ENCODE measurements around the gene SLC5A5.

Gene SLC5A5

DNA sequence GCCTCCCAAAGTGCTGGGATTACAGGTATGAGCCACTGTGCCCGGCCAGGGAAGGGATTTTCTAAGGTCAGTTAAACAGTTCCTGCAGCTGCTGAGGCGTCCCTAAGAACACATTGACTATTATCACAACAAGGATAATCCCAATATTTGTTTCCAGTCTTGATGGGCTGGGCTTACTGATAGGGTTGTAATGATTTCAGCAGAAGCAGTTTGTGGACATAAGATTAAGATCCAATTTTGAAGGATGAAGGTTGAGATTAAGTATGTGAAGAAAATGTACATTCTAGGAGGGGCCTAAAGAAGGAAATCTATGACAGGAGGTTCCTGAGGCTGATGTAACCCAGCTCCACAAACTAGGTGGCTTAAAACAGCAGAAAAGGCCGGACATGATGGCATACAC, 50.4 kb downstream of the SLC5A5 start:
- no peak for TF ChIP-seq EP300 (IDR thresholded peaks at IDR 0.05; ENCODE audit: borderline replicate concordance)
- no peak for TF ChIP-seq CREB1 (IDR thresholded peaks at IDR 0.05; ENCODE audit: low read depth)
- no peak for TF ChIP-seq TCF12 (IDR thresholded peaks at IDR 0.05; ENCODE audit: low read depth)
- TF ChIP-seq, protein P1, sequence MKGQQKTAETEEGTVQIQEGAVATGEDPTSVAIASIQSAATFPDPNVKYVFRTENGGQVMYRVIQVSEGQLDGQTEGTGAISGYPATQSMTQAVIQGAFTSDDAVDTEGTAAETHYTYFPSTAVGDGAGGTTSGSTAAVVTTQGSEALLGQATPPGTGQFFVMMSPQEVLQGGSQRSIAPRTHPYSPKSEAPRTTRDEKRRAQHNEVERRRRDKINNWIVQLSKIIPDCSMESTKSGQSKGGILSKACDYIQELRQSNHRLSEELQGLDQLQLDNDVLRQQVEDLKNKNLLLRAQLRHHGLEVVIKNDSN (IDR thresholded peaks at IDR 0.05), result no peak
- TF ChIP-seq YY1 (IDR thresholded peaks at IDR 0.05; ENCODE audit: low read depth), result no peak
- no peak for TF ChIP-seq FOXM1 (IDR thresholded peaks at IDR 0.05; ENCODE audit: borderline replicate concordance, low read depth)
- no peak for TF ChIP-seq TEAD4 (IDR thresholded peaks at IDR 0.05)

DNA sequence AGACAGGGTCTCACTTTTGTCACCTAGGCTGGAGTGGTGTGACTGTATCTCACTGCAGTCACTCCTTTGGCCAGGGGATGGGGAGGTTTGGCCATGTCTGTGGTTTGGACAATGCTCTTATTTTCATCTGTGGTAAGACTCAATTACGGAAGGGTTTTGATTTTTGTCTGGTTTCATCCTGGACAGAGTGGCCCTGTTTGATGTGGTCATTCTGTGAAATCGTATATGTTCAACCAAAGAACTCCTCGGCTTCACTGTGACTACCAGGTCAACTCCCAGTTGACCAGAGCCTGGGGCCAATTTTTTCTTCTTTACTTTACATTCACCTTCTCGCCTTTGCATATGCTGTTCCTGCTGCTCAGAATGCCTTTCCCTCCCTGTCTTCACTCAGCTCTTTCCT, 54.3 kb downstream of the SLC5A5 start:
- TF ChIP-seq RAD21 (IDR thresholded peaks at IDR 0.05; ENCODE audit: low read depth), result no peak
- no peak for TF ChIP-seq EGR1 (IDR thresholded peaks at IDR 0.05)
- TF ChIP-seq NFIC (IDR thresholded peaks at IDR 0.05), result no peak
- TF ChIP-seq FOXM1 (IDR thresholded peaks at IDR 0.05; ENCODE audit: borderline replicate concordance, low read depth), result no peak
- TF ChIP-seq, protein P2, sequence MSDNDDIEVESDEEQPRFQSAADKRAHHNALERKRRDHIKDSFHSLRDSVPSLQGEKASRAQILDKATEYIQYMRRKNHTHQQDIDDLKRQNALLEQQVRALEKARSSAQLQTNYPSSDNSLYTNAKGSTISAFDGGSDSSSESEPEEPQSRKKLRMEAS (IDR thresholded peaks at IDR 0.05), result no peak

DNA sequence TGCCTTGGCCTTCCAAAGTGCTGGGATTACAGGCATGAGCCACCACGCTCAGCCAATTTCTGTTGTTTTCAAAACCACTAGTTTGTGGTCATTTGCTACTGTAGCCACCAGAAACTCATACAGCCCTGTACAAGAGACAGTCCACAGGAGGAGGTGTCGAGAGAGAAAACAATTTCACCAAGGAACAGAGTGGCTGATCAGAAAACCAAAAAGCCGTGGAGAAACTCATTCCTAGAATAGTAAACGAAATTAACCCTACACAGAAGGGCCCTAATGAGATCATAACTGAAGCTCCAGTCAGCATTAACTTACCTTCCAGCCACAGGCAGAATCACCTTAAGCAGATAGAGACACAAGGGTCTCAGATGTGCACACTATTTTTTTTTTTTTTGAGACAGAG, 57.3 kb downstream of the SLC5A5 start:
- TF ChIP-seq TEAD4 (IDR thresholded peaks at IDR 0.05) (no peak), NFIC (IDR thresholded peaks at IDR 0.05) (no peak), YY1 (IDR thresholded peaks at IDR 0.05; ENCODE audit: low read depth) (no peak), EGR1 (IDR thresholded peaks at IDR 0.05) (no peak), TCF12 (IDR thresholded peaks at IDR 0.05; ENCODE audit: low read depth) (no peak), CREB1 (IDR thresholded peaks at IDR 0.05; ENCODE audit: low read depth) (no peak), FOXM1 (IDR thresholded peaks at IDR 0.05; ENCODE audit: borderline replicate concordance, low read depth) (no peak), RAD21 (IDR thresholded peaks at IDR 0.05; ENCODE audit: low read depth) (no peak), ZBTB7A (IDR thresholded peaks at IDR 0.05; ENCODE audit: low read depth) (no peak), TAF1 (IDR thresholded peaks at IDR 0.05; ENCODE audit: low read depth) (no peak), CEBPB (IDR thresholded peaks at IDR 0.05) (no peak)
- TF ChIP-seq, protein P3, sequence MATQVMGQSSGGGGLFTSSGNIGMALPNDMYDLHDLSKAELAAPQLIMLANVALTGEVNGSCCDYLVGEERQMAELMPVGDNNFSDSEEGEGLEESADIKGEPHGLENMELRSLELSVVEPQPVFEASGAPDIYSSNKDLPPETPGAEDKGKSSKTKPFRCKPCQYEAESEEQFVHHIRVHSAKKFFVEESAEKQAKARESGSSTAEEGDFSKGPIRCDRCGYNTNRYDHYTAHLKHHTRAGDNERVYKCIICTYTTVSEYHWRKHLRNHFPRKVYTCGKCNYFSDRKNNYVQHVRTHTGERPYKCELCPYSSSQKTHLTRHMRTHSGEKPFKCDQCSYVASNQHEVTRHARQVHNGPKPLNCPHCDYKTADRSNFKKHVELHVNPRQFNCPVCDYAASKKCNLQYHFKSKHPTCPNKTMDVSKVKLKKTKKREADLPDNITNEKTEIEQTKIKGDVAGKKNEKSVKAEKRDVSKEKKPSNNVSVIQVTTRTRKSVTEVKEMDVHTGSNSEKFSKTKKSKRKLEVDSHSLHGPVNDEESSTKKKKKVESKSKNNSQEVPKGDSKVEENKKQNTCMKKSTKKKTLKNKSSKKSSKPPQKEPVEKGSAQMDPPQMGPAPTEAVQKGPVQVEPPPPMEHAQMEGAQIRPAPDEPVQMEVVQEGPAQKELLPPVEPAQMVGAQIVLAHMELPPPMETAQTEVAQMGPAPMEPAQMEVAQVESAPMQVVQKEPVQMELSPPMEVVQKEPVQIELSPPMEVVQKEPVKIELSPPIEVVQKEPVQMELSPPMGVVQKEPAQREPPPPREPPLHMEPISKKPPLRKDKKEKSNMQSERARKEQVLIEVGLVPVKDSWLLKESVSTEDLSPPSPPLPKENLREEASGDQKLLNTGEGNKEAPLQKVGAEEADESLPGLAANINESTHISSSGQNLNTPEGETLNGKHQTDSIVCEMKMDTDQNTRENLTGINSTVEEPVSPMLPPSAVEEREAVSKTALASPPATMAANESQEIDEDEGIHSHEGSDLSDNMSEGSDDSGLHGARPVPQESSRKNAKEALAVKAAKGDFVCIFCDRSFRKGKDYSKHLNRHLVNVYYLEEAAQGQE (IDR thresholded peaks at IDR 0.05; ENCODE audit: low read depth), result no peak
- TF ChIP-seq, protein P1 (IDR thresholded peaks at IDR 0.05), result no peak
- TF ChIP-seq, protein P2 (IDR thresholded peaks at IDR 0.05), result no peak

DNA sequence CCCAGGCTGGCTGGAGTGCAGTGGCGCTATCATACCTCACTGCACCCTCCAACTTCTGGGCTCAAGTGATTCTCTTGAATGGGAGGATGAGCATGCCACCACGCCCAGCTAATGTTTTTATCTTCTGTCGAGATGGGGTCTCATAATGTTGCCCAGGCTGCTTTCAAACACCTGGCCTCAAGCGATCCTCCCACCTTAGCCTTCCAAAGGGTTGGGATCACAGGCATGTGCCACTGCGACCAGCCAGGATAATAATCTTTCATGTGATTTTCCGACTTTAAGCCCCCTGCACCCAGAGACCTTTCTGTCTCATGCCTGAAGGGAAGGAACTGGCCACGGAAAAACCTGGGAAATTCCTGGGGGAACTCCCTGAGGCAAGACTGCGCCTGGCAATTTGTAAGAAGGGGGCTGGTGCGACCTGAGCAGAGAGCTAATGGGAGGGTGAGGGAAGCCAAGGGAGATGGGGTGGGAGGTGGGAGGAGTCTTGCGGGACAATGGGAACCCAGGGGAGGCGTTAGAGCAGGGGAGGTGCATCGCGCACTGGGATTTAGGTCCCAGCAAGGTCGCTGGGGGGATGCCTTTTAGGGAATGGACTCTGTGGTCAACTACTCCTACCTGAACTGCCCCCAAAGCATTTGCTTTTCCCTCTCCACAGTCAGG, 59.9 kb downstream of the SLC5A5 start:
- TF ChIP-seq TCF12 (IDR thresholded peaks at IDR 0.05; ENCODE audit: low read depth) (no peak), TAF1 (IDR thresholded peaks at IDR 0.05; ENCODE audit: low read depth) (no peak; the same call in 1 of the 2 replicates), EP300 (IDR thresholded peaks at IDR 0.05; ENCODE audit: borderline replicate concordance) (no peak), TEAD4 (IDR thresholded peaks at IDR 0.05) (no peak), NFIC (IDR thresholded peaks at IDR 0.05) (no peak), RAD21 (IDR thresholded peaks at IDR 0.05; ENCODE audit: low read depth) (no peak), ZBTB7A (IDR thresholded peaks at IDR 0.05; ENCODE audit: low read depth) (0 out of 2 replicates have a peak, but pooled peaks have one; percentile 51)
- TF ChIP-seq, protein P3 (IDR thresholded peaks at IDR 0.05; ENCODE audit: low read depth), result no peak
- TF ChIP-seq, protein P2 (IDR thresholded peaks at IDR 0.05), result no peak

DNA sequence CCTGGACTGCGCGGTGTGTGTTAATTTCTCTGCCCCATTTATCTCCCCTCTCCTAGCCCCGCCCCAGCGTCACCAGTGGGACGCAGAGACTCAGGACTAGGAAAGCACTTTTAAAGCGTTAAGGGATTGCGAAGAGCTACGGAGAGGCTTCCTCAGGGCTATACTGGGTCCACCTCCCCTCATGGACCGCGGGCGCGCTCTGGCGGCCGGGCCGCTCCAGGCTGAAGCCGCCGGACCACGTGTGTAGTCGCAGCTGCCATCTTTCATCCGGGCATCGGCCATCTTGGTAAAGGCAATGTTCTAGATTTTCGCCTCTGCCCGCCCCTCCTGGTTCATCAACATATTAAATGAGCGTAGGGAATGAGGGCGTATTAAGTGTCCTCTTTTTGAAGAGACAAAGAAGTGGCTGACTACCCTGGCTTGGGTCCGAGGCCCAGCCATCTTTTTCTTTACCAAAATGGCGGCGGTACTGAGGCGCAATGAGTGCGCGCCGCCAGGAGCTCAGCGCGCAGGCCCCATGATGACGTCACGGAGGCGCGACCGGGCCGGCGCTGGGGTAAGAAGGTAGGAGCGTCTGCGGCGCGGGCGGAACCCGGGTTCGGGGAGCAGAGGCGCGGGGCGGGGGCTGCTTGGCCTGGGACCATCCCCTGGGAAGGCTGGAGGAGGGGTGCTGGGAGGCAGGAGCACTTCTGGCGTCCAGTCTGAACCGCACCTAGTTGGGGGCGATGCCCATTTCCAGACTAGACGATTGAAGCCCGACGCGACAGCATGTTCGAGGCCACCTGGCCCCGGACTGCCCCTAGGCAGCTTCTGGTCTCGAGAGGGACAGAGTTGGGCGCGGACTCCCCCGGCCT, 61.0 kb downstream of the SLC5A5 start, which contains the start of gene CCDC124:
CCDC124 (plus strand) TSS at position 531 of the 854 bp plus-strand sequence. CDS start 3,406 bp downstream, outside the sequence.
- TF ChIP-seq, protein P2 (IDR thresholded peaks at IDR 0.05), result peak; percentile 98
- no peak for TF ChIP-seq CEBPB (IDR thresholded peaks at IDR 0.05)
- peak; percentile 95 for TF ChIP-seq RAD21 (IDR thresholded peaks at IDR 0.05; ENCODE audit: low read depth)
- TF ChIP-seq, protein P3 (IDR thresholded peaks at IDR 0.05; ENCODE audit: low read depth), result no peak
- peak; percentile 99 for TF ChIP-seq CREB1 (IDR thresholded peaks at IDR 0.05; ENCODE audit: low read depth)
- TF ChIP-seq TEAD4 (IDR thresholded peaks at IDR 0.05), result no peak
- no peak; the same call in 1 of the 2 replicates for TF ChIP-seq EP300 (IDR thresholded peaks at IDR 0.05; ENCODE audit: borderline replicate concordance)
- TF ChIP-seq TCF12 (IDR thresholded peaks at IDR 0.05; ENCODE audit: low read depth), result peak; percentile 64
- peak; percentile 99 for TF ChIP-seq EGR1 (IDR thresholded peaks at IDR 0.05)
- peak; percentile 100 for TF ChIP-seq YY1 (IDR thresholded peaks at IDR 0.05; ENCODE audit: low read depth)
- TF ChIP-seq TAF1 (IDR thresholded peaks at IDR 0.05; ENCODE audit: low read depth), result peak; percentile 78; the same call in 1 of the 2 replicates
- TF ChIP-seq FOXM1 (IDR thresholded peaks at IDR 0.05; ENCODE audit: borderline replicate concordance, low read depth), result peak; percentile 17; the same call in 1 of the 2 replicates
- TF ChIP-seq, protein P1 (IDR thresholded peaks at IDR 0.05), result peak; percentile 94
- TF ChIP-seq ZBTB7A (IDR thresholded peaks at IDR 0.05; ENCODE audit: low read depth), result no peak; the same call in 1 of the 2 replicates
- no peak for TF ChIP-seq NFIC (IDR thresholded peaks at IDR 0.05)

Measured in Ishikawa (cell line).